NCI-H2081 treated with DMSO at 0.1 percent for 48 hours (cell line): ENCODE data around the gene GRM4.
A peak's percentile ranks its signal among the peaks of the same experiment; 100 is the strongest.
"Not testable (repeated sequence)": the region's sequence is repeated elsewhere in the genome, so short reads cannot be mapped to it uniquely, and the experiment has no call there.

Experiments
- DNase-seq: peaks from one replicate; lab custom pipeline; 2025; lab: John Stamatoyannopoulos, UW

Gene GRM4

DNA sequence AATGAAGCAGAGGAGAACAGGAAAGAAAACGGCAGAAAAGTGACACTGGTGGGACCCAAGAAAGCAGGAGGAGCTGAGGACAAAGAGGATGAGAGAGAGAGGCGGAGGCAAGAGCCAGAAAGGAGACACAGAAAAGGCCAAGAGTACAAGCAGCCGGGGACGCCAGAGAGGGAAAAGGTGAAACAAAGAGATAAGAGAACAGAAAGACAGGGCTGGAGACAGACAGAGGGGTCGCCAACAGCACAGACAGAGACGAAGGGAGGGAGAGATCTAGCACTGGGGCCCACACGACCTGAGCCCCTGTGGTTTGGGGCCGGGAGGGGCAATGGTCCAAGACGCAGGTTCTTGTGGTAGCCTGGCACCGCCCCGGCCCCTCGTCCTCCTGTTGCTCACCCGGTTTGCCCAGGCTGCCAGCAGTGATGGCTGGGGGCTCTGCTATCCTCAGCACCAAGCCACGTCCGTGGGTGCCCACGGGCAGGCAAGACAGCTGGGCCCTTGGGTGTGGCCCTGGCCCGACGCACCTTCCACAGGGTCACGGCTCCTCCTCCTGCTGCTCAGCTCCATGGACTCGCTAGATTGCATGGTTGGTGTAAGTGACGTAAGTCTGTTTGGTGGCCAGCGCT, 123.5 kb downstream of the GRM4 start:
- DNase-seq = no peak

DNA sequence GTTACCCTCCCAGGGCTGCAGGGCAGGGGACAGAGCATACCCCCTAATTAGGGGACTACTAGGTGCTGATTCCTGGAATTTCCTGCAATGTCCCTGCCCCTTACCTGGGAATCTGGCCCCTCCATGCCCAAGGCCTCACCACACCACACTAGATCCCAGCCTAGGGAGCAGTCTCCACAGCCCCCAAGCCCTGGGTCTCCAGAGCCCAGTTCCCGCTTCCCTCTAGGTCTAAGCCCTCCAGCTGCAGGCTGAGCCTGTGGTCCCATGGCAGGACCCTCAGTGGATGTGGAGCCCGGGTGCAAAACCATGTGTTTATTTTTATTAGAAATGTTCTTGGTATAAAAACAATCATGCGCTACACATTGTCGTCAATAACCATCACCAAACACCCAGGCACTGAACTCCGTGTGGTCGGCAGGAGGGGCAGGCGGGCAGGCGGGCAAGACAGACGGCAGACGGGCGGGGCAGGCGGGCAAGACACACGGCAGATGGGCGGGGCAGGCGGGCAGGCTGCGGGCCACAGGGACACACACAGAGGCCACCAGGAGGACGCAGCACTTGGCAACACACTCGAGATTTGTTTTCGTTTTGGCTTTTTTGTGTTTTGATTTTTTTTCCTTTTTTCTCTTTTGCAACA, 124.2 kb downstream of the GRM4 start:
- DNase-seq = no peak

DNA sequence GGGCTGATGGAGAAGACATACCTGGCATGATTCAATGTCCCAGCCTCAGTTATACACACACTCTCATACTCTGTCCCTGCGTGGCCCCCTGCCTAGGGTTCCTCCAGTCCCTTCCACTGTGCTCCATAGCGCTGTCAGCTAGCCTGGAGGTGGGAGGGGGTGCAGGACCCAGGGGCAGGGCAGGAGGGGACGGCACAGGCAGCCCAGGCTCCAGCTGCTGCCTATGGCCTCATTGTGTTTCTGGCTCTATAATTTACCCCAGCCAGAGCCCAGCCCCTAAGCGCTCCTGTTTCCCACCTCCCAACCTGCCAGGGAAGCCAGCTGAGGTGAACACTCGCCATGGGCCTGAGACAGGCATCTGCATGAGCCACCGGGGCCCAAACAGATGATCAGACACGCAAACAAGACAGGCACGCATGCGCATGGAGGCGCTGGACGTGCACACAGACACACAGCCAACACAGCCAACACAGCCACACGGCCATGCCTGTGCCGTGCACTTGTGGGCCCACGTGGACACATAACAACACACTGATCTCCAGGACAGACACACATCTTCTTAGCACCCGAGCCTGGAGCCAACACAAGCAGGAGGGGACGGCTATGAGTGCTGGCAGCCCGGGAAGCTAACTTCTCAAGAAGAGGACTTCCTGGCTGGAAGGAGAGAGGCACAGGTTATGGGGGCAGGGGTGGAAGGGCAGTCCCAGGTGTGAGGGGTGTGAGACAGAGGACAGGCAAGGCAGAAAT, 124.9 kb downstream of the GRM4 start:
- peak; percentile 29 for DNase-seq

DNA sequence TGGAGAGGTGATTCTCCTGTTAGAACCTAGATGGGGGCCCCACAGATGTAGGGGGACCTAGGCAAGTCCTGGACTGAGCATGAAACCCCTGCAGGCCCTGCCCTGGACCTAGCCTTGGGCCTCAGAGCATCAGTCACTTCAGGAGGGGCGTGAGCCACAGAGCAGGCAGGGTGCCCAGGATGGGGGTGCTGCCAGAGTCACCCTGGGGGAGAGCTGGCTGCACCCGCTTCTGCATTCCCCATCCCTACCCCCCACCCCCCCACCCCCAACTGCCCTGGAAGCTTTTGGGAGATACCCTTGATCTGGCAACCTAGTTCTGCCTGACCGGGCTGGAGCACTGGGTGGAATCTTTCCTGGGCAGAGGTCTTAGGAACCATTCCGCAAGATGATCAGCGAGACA, 125.6 kb downstream of the GRM4 start:
- DNase-seq = no peak

DNA sequence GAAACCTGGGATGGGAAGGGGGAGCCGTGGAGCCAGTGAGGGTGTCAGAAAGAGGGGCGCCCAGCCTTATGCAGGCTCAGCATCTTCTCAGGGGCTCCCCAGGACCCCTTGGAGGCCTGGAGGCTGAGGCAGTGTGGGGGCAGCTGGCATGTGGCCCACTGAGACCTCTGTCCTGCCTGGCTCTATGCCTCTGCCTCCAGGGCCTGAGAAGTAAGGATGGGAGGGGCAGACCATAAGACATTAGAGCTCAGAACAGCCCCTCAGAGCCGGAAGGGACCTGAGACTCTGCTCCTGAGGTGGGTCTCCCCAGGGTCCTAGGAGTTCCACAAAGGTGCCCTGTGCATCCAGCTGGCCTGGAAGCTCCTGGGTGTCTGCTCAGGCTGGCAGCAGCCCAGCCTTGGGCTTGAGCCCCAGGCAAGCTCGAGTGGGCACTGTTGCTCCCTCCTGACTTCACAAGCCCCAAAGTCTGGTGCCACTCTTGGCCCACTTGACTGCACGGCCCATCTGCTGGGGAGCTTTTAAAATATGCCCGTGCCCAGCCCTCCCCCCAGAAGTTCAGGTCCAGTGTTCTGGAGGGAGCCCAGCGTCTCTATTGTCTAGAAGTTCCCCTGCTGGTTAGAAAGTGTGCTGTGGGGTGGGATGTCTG, 126.8 kb downstream of the GRM4 start:
- DNase-seq = no peak

DNA sequence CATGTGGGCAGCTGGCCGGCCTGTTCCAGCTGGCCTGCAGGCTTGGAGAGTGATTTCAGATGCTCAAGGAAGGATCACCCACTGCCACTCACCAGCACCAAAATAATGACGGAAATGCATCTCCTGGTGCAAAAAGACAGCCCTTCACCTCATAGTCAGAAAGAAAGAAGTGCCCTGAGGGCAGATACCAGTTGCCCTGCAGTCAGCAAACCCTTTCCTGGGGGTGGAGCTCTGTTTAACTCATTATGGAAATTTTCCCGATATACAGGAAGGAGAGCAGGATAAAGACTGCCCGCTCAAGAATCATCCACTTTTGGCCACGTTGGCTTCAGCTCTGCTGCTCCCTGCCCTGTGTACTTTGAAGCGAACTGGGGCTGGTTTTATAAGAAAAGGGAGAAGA, 127.9 kb downstream of the GRM4 start:
- DNase-seq = no peak

DNA sequence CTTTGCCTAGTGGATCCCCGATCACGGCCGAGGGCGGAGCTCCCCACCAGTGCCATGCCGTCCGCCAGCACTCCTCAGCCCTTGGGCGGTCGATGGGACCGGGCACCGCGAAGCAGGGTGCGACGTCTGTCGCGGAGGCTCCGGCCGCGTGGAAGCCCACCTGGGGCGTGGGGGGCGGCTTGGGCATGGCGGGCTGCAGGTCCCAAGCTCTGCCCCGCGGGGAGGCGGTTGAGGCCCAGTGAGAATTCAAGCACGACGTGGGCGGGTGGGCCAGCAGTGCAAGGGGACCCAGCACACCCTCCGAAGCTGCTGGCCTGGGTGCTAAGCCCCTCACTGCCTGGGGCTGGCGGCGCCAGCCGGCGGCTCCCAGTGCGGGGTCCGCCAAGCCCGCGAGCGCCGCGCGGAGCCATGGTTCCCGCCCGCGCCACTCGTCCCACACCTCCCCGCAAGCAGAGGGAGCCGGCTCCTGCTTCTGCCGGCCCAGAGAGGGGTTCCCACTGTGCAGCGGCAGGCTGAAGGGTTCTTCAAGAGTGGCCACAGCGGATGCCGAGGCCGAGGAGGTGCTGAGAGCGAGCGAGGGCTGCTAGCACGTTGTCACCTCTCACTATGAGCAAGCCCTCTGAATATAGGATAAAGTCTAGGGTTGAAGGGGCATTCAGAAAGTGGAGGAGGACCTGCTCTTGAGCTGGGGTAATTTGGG, 128.6 kb downstream of the GRM4 start:
- DNase-seq = no peak

DNA sequence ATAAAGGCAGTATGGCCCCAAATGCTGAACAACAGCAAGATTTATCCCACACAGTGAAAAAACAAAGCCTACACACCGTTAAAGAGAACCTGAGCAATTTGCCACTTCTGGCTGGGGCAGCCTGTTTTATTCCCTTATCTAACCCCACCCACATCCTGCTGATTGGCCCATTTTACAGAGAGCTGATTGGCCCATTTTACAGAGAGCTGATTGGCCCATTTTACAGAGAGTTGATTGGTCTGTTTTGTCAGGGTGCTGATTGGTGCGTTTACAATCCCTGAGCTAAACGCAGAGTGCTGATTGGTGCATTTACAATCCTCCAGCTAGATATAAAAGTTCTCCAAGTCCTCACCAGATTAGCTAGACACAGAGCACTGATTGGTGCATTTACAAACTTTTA, 129.3 kb downstream of the GRM4 start:
- not testable (repeated sequence) for DNase-seq

DNA sequence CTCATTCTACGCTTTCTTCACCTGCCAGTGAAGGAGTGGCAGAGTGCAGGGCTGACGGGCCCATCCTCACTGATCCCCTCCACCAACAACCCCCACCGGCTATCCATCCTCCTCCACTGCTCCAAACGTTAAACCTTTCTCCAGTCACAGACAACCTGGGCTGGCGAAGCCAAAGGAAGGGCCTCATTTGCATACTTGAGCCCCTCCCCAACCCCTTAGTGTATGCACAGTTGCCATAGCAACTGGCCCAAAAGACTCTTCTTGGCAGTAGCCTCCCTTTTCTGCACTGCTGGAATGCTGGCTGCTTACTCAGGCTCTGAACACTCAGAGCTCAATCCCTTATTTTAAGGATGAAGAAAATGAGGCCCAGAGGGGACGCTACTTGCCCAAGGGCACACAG, 130.3 kb downstream of the GRM4 start:
- no peak for DNase-seq

DNA sequence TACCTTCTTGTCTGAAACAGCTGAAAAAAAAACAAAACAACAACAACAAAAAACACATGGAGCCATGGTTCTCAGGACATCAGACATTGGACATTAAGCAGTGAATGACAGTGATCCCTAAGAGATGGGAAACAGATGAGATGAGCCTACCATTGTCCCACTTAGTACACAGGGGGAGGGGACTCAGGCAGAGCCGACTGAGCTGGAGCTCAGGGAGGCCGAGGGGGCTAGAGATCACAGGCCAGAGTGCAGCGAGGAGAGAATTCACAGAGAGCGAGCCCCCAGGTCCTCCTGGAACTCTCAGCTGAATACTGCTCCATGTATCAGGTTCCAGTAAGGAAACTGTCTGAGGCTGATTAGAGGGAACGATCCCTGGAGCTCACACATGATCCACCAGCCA, 134.6 kb downstream of the GRM4 start:
- DNase-seq = no peak

DNA sequence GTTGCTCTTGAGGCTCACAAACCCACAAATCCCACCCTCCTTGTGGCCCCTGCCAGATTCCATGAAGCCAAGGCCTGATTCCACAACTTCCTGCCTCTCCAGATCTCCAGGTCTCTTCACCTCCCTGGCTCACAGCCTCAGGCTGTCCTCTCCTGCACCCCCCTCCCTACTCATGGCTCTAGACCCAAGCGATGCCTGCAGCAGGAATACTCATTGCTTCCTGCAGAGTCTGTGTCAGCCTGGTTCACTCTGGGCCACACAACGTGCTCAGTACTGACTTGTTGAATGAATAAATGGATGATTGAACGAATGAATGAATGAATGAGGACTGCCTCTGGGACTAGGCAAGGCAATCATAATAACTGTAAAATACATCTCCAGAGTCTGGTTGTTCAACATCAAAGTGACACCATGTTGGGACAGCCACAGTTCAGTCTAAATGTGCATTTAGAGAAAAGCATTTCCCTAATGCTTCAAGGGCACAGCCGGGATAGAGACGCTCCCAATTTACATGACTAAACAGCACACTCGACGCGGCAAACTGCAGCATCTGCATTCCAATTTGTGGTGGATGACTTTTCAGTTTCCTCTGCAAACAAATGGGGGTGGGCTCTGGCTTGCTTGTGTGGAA, 139.9 kb downstream of the GRM4 start:
- no peak for DNase-seq

DNA sequence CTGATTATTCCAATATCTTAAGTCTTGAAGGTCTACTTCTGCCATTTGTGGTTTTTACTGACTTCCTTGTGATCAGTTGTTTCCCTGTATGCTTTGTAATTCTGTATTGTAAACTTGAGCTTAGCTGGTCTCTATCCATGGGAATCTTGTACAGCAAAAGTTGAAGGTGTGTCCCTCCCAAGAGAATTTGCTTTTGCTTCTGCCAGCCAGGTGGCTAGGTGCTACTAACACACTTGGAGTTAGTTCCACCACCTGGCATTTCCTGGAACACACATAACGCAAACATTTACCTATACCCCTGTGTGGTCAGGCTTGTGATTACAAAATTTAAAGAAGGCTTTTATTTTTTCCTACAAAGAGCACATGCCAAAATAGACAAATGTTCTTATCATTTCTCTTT, 141.2 kb downstream of the GRM4 start:
- no peak for DNase-seq

DNA sequence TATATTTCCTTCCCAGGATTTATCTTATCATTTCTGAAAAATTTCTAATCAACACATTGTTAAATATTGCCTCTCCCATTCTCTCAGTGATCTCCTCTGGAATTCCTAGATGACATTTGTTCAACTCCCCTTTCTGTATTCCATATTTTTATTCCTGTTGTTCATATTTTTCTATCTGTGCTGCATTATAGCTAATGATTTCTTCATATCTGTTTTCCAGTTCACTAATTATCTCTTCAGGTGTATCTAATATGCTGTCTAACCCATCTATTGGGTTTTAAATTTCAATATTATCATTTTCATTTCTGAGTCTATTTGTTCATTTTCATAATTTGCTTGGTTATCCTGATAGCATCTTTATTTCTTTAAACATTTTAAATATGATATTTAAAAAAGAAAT, 141.9 kb downstream of the GRM4 start:
- no peak for DNase-seq

DNA sequence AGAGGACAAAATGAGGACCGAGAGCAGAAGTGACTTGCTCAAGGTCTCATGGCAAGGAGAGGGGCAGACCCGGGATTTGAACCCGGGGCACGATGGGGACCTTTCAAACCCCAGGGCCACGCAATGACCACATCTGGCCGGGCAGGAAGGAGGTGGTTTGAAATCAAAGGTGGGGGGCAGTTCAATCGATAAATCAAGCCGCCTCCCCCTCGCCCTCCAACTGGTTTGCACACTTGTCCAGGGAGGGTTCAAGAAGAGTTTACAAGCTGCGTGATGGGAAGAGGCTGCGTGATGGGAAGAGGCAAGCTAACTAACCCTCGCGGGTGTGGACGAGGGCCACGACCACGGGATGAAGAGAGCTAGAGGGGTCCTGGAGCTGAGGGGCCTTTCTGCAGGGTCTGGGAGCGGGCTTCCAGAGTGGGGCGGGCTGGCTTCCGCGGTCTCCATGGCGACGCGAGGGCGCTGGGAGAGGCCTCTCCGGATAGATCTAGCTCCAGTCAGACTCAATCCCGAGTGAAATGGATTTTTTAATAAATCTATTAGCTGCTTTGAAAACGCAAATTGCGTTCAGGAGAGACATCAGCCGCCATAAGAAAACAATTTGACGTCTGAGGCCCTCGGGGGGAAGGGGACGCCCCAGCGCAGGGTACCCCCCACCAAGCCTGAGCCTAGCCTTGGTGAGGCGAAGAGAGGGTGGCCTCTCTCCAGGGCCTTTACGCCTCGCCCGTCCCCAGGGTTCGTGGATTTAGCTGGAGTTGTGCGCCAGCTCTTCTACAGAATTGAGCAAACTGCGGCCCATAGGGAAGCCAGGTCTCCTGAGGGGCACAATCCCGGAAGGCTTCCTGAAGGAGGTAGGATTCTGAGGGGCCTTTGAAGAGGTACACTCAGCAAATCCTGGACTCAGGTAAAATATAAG, 143.9 kb downstream of the GRM4 start:
- no peak for DNase-seq

DNA sequence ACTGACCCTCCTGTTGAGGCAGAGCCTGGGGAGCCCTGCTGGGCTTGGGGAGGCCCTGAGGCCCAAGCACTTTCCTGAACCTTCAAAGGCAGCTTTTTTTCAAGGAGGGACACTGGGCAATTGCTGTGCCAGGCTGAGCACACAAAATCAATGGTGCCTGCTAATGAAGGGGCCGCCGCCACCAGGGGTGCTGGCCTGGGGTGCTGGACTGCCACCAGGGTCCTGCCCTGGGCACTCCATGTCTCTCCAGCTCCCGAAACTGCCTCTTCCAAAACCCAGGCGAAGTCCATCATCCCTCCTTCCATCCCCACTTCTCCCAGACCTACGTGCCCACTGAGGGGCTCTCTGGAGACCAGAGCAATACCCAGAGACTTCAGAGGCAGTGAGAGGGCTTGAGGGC, 145.6 kb downstream of the GRM4 start:
- no peak for DNase-seq

DNA sequence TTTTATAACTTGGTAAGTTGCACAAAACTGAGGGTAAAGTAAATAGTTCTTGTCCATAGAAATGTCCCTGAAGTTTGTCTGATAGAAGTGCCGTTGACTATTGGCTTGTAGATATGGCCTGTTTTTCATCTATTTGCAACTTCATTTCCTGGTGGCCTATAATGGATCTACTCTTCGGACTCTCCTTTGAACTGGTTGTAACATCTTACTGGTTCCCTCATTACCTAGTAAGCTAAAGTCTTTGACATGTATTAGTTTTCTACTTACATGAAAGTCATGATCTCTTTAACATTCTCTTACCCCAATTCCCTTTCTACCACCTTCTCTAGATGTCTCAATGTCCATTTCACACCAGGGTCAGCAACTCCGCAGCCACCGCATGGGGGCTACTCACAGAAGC, 146.3 kb downstream of the GRM4 start:
- DNase-seq = no peak

DNA sequence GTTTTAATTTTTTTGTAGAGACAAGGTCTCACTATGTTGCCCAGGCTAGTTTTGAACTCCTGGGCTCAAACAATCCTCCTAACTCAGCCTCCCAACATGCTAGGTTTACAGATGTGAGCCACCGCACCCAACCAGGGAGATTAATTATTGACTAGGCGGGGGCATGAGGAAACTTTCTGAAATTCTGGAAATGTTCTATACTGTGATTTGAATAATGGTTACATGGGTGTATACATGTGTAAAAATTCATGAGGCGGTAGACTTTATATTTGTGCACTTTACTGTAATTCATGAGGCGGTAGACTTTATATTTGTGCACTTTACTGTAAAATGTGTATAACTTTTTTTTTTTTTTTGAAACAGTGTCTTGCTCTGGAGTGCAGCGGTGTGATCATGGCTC, 147.2 kb downstream of the GRM4 start:
- DNase-seq = no peak

DNA sequence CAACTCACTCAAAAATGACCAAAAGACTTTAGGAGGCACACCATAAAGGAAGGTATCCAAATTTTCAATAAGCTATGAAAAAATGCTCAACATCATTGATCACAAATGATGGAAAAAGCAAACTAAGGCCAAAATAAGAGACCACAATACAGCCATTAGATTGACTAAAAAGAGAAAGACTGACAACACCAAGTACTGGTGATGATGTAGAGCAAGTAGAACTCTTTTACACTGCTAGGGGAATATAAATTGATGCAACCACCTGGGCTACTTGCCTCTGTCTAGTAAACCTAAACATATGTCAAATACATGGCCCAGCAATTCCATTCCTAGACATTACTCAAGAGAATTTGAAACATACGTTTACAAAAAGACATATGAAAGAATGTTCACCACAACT, 148.6 kb downstream of the GRM4 start:
- DNase-seq = no peak

DNA sequence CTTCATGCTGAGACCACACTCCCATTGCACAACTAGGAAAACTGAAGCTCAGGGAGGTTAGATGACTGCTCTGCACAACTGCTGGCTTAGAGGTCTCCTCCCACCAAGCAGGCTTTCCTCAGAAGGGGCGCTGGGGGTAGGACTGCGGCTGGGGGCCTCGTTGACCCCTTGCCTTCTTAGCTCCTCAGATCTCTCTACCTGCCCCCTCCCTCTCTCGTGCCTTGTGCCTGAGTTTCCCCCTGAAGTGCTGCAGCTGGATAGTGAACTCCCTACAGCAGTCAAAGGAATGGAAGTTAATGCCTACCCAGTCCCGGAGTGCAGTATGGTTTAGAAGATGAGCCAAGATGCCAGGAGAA, 149.8 kb downstream of the GRM4 start:
- DNase-seq = no peak

DNA sequence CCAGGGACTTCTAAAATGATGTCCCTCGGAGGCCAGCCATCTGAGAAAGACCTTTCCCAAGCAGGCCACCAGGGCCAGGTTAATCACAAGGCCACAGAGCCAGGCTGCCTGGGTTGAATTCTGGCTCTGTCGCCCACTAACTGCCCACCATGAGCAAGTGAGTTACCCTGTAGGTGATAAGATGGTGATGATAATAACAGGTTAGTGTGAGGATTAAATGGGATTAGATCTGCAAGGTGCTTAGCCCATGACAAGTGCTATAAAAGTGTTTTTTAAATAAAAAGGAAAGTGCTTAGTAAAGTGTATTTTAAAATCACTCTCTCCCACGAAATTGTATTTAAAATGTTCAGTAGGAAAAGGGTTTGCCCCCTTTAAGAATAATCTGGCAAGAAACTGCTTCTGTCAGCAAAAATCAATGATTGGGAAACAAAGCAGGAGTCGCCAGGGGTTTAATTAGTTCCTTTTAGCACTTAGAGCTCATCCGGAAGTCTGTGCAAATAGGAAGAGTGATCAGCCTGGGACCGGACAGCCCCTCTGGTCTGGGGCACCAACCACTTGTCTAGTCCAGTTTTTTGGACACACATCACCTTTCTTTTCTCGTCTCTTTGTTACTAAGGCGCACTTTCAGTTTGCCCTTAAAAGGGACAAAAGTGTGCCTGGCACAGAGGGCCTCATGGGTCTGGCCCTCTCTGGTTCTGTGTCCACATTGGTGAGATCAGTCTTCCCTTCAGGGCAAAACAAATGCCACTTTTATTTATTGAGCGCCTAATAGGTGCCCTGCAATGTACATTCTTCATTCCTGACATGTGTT, 150.4 kb downstream of the GRM4 start:
- no peak for DNase-seq
